ENCODE measurements around the gene DICER1. TPM values are rescaled to one million over a fixed set of nuclear protein-coding genes. Genes with fewer than 3 reads are reported as not detected.
A peak's percentile ranks its signal among the peaks of the same experiment; 100 is the strongest.
"Not testable (repeated sequence)": the region's sequence is repeated elsewhere in the genome, so short reads cannot be mapped to it uniquely, and the experiment has no call there.

DICER1 gene
- total RNA-seq, 1 donor from 2014 or later: 66.4 TPM

- DNase-seq (no peak), ATAC-seq (no peak)
- H3K4me3 ChIP-seq: no peak overlapping the region
- TF ChIP-seq CTCF (IDR thresholded peaks at IDR 0.05): no peak
- no peaks in the 10 kb centered on the region for H3K36me3 ChIP-seq
- H3K4me1 ChIP-seq: peaks cover 60% of the 10 kb centered on the region
- H3K27ac ChIP-seq: peak overlapping the region; percentile 79
- H3K27me3 ChIP-seq (ENCODE audit: low read depth): no peaks in the 10 kb centered on the region
- H3K9me3 ChIP-seq: no peaks in the 10 kb centered on the region
- intact Hi-C loops (cut with DNase I): no loop called here
Measured at GRCh38 chr14:95184413-95184790, 27.1 kb upstream of the DICER1 start.

- Histone ChIP-seq H3K27ac (peak overlapping the region; percentile 79), H3K4me3 (no peak overlapping the region)
- no peak for ATAC-seq
Measured at GRCh38 chr14:95183532-95184412, 26.4 kb upstream of the DICER1 start.

GRCh38 chr14:95183082-95183481 is 25.8 kb upstream of the DICER1 start:
- no peaks in the 10 kb centered on the region for H3K36me3 ChIP-seq
- no peak for ATAC-seq
- peak overlapping the region; percentile 79 for H3K27ac ChIP-seq
- peaks cover 53% of the 10 kb centered on the region for H3K4me1 ChIP-seq
- TF ChIP-seq CTCF (IDR thresholded peaks at IDR 0.05): no peak
- no peaks in the 10 kb centered on the region for H3K27me3 ChIP-seq (ENCODE audit: low read depth)
- H3K4me3 ChIP-seq: no peak overlapping the region
- intact Hi-C loops (cut with DNase I): no loop called here
- no peak for DNase-seq
- no peaks in the 10 kb centered on the region for H3K9me3 ChIP-seq

More at GRCh38 chr14:95183532-95184412, 26.4 kb upstream of the DICER1 start:
- H3K4me1 ChIP-seq: peaks cover 54% of the 10 kb centered on the region
- no peak for TF ChIP-seq CTCF (IDR thresholded peaks at IDR 0.05)
- no peaks in the 10 kb centered on the region for H3K9me3 ChIP-seq
- DNase-seq: no peak
- no peaks in the 10 kb centered on the region for H3K36me3 ChIP-seq
- no peaks in the 10 kb centered on the region for H3K27me3 ChIP-seq (ENCODE audit: low read depth)
- intact Hi-C loops (cut with DNase I): no loop called here

GRCh38 chr14:95182379-95182778 is 25.1 kb upstream of the DICER1 start:
- H3K9me3 ChIP-seq: no peaks in the 10 kb centered on the region
- H3K4me1 ChIP-seq: peaks cover 48% of the 10 kb centered on the region
- no peak overlapping the region for H3K4me3 ChIP-seq
- no peak for TF ChIP-seq CTCF (IDR thresholded peaks at IDR 0.05)
- H3K36me3 ChIP-seq: no peaks in the 10 kb centered on the region
- ATAC-seq (no peak), DNase-seq (no peak)
- no peak overlapping the region for H3K27ac ChIP-seq
- H3K27me3 ChIP-seq (ENCODE audit: low read depth): no peaks in the 10 kb centered on the region
- intact Hi-C loops (cut with DNase I): no loop called here

GRCh38 chr14:95180966-95181741 is 23.8 kb upstream of the DICER1 start:
- no peaks in the 10 kb centered on the region for H3K9me3 ChIP-seq
- H3K4me3 ChIP-seq: no peak overlapping the region
- DNase-seq: no peak
- H3K27me3 ChIP-seq (ENCODE audit: low read depth): no peaks in the 10 kb centered on the region
- H3K27ac ChIP-seq: no peak overlapping the region
- ATAC-seq: no peak
- H3K4me1 ChIP-seq: peaks cover 36% of the 10 kb centered on the region
- TF ChIP-seq CTCF (IDR thresholded peaks at IDR 0.05): no peak
- no peaks in the 10 kb centered on the region for H3K36me3 ChIP-seq
- intact Hi-C loops (cut with DNase I): no loop called here

- H3K9me3 ChIP-seq; H3K27ac ChIP-seq; DNase-seq; H3K27me3 ChIP-seq (ENCODE audit: low read depth); H3K4me3 ChIP-seq; intact Hi-C loops (cut with DNase I); H3K36me3 ChIP-seq; H3K4me1 ChIP-seq; ATAC-seq: not testable (repeated sequence)
Measured at GRCh38 chr14:95175670-95176069, 18.3 kb upstream of the DICER1 start.
